Upper lobe of left lung (tissue), 4 donors: ENCODE results near the gene SETD5.

Experiments
- POLR2A ChIP-seq, 4 donors: fragments of 450-650 bp; IDR thresholded peaks; one replicate each; pipeline ENCODE4 v1.5.1; 2016 to 2017; ENCODE audit warnings: antibody characterized with exemption in 4 of 4, mild to moderate bottlenecking in 2 of 4
- POLR2AphosphoS5 ChIP-seq, 2 donors: sonication (generic); formaldehyde crosslinking; IDR thresholded peaks; one replicate each; pipeline ENCODE4 v1.5.1; 2017; ENCODE audit warnings: antibody characterized with exemption in 2 of 2
- TF ChIP-seq, protein P1 (sequence below), 6 experiments: fragments of 450-650 bp in 4 of 6; fragments of 200-600 bp in 2 of 6; sonication (generic) in 2 of 6; IDR thresholded peaks; one replicate each; pipeline ENCODE4 v1.5.1; 2016 to 2019; ENCODE audit warnings: antibody characterized with exemption in 6 of 6

DNA sequence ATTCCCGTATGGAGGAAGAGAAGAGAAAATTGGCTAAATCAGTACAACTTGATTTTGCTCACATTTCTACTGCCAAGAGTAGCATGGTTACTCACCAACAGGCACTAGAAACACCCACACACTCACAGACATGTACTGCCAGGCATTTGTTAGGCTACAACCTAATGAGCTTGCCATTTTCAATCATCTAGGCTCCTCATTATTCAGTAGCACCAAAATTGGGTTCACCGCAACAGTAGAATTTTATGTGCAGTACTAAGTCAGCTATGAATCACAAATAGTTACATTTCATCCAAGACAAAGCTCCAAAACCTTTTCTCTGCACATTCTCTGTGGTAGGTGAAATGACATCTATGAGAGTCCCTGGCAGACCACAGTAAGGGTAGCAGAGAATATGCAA, 49.5 kb upstream of the SETD5 start:
- TF ChIP-seq POLR2AphosphoS5 (IDR thresholded peaks at IDR 0.05) = no peak
- TF ChIP-seq POLR2A (IDR thresholded peaks at IDR 0.05) = no peak
- TF ChIP-seq, protein P1, sequence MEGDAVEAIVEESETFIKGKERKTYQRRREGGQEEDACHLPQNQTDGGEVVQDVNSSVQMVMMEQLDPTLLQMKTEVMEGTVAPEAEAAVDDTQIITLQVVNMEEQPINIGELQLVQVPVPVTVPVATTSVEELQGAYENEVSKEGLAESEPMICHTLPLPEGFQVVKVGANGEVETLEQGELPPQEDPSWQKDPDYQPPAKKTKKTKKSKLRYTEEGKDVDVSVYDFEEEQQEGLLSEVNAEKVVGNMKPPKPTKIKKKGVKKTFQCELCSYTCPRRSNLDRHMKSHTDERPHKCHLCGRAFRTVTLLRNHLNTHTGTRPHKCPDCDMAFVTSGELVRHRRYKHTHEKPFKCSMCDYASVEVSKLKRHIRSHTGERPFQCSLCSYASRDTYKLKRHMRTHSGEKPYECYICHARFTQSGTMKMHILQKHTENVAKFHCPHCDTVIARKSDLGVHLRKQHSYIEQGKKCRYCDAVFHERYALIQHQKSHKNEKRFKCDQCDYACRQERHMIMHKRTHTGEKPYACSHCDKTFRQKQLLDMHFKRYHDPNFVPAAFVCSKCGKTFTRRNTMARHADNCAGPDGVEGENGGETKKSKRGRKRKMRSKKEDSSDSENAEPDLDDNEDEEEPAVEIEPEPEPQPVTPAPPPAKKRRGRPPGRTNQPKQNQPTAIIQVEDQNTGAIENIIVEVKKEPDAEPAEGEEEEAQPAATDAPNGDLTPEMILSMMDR (IDR thresholded peaks at IDR 0.05) = no peak
